ENCODE measurements around the gene GNAS. TPM values are rescaled to one million over a fixed set of nuclear protein-coding genes. Genes with fewer than 3 reads are reported as not detected.
"Not testable (repeated sequence)": the region's sequence is repeated elsewhere in the genome, so short reads cannot be mapped to it uniquely, and the experiment has no call there.

Gene GNAS
- total and polyA plus RNA-seq, 10 donors, result 722 to 854 (median 770) TPM

GRCh38 chr20:58941471-58941870, 89.0 kb downstream of the GNAS start:
- TF ChIP-seq POLR2A (IDR thresholded peaks at IDR 0.05) (no peak), CTCF (IDR thresholded peaks at IDR 0.05 in 8 of 11, conservative IDR thresholded peaks at IDR 0.05 in 3 of 11) (no peak), POLR2AphosphoS5 (IDR thresholded peaks at IDR 0.05) (no peak)
- 82 to 86% (median 83%) methylated on average over 3 of the region's 3 CpGs for WGBS, 5 donors
- no peaks in the 10 kb centered on the region for H3K27me3 ChIP-seq (replicated peaks in 1 of 7)
- no peak overlapping the region for H3K27ac ChIP-seq
- peaks cover 0 to 18% (median 7%) of the 10 kb centered on the region in 6 donors for H3K4me1 ChIP-seq
- no peaks in the 10 kb centered on the region for H3K36me3 ChIP-seq
- no peak overlapping the region for H3K4me3 ChIP-seq
- no peak for DNase-seq
- intact Hi-C loops (cut with DNase I; ENCODE audit: low total_unique reads), result no loop called here
- peaks cover 0 to 7% (median 1%) of the 10 kb centered on the region in 8 donors for H3K9me3 ChIP-seq

- Histone ChIP-seq H3K36me3 (no peaks in the 10 kb centered on the region), H3K4me3 (no peak overlapping the region), H3K9me3 (no peaks in the 10 kb centered on the region), H3K27ac (no peak overlapping the region), H3K27me3 (replicated peaks in 1 of 7) (no peaks in the 10 kb centered on the region), H3K4me1 (peaks cover 0 to 18% (median 7%) of the 10 kb centered on the region in 6 donors)
- TF ChIP-seq POLR2AphosphoS5 (IDR thresholded peaks at IDR 0.05), result no peak
- TF ChIP-seq POLR2A (IDR thresholded peaks at IDR 0.05), result no peak
- TF ChIP-seq CTCF (IDR thresholded peaks at IDR 0.05 in 8 of 11, conservative IDR thresholded peaks at IDR 0.05 in 3 of 11), result no peak
- intact Hi-C loops (cut with DNase I; ENCODE audit: low total_unique reads), result no loop called here
- WGBS, 5 donors, result 84 to 93% (median 87%) methylated on average over 4 of the region's 4 CpGs
- DNase-seq, result no peak
These were observed 90.0 kb downstream of the GNAS start for GRCh38 chr20:58942549-58942948.

- Histone ChIP-seq H3K4me1 (peaks cover 0 to 6% (median 0%) of the 10 kb centered on the region in 6 donors), H3K4me3 (no peak overlapping the region), H3K9me3 (no peaks in the 10 kb centered on the region), H3K27ac (no peak overlapping the region), H3K36me3 (no peaks in the 10 kb centered on the region), H3K27me3 (replicated peaks in 1 of 7) (no peaks in the 10 kb centered on the region)
- intact Hi-C loops (cut with DNase I; ENCODE audit: low total_unique reads), result no loop called here
- WGBS, 5 donors, result 80 to 89% (median 85%) methylated on average over 5 of the region's 5 CpGs
- no peak for DNase-seq
- TF ChIP-seq POLR2AphosphoS5 (IDR thresholded peaks at IDR 0.05), result no peak
These were observed 92.1 kb downstream of the GNAS start for GRCh38 chr20:58944610-58945009.

- no peak overlapping the region for H3K27ac ChIP-seq
- WGBS, 5 donors, result 84 to 92% (median 88%) methylated on average over 10 of the region's 10 CpGs
- TF ChIP-seq CTCF (IDR thresholded peaks at IDR 0.05 in 8 of 11, conservative IDR thresholded peaks at IDR 0.05 in 3 of 11) (no peak), POLR2AphosphoS5 (IDR thresholded peaks at IDR 0.05) (no peak), POLR2A (IDR thresholded peaks at IDR 0.05) (no peak)
These were observed 93.6 kb downstream of the GNAS start for GRCh38 chr20:58945965-58946631.

GRCh38 chr20:58947797-58948388, 95.4 kb downstream of the GNAS start:
- H3K4me3 ChIP-seq; H3K4me1 ChIP-seq; intact Hi-C loops (cut with DNase I; ENCODE audit: low total_unique reads); DNase-seq; H3K9me3 ChIP-seq; H3K27me3 ChIP-seq (replicated peaks in 1 of 7); H3K36me3 ChIP-seq; H3K27ac ChIP-seq: not testable (repeated sequence)
- 82 to 86% (median 82%) methylated on average over 7 of the region's 7 CpGs for WGBS, 5 donors

More at GRCh38 chr20:58945965-58946631, 93.6 kb downstream of the GNAS start:
- peaks cover 0 to 6% (median 0%) of the 10 kb centered on the region in 6 donors for H3K4me1 ChIP-seq
- DNase-seq, result no peak
- H3K36me3 ChIP-seq, result no peaks in the 10 kb centered on the region
- H3K9me3 ChIP-seq, result no peaks in the 10 kb centered on the region
- no peaks in the 10 kb centered on the region for H3K27me3 ChIP-seq (replicated peaks in 1 of 7)
- intact Hi-C loops (cut with DNase I; ENCODE audit: low total_unique reads), result no loop called here
- H3K4me3 ChIP-seq, result no peak overlapping the region
